Measurements from ENCODE around the gene ADAM12. TPM values are rescaled to one million over a fixed set of nuclear protein-coding genes. Genes with fewer than 3 reads are reported as not detected.

Gene ADAM12
- polyA plus RNA-seq, 3 donors: 19.7 to 23.0 (median 22.8) TPM

DNA sequence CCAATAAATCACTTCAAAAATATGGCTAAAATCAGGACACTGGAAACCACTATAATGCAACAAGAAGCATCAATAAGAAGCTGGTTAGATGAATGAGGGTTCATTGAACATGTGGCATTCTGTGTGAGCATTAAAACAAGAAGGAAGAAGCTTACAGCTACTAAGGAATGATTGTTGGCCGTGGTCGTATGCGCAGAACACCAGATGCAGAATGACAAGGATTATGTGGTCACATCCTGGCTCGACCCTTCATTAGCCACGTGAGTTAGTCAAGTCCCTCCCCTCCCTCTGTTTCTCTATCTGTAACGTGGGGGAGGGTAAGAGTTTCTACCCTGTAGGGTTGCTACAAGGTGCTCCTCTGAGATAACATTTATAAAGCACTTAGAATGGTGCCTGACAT is 174.3 kb downstream of the ADAM12 start:
- DNase-seq: no peak

DNA sequence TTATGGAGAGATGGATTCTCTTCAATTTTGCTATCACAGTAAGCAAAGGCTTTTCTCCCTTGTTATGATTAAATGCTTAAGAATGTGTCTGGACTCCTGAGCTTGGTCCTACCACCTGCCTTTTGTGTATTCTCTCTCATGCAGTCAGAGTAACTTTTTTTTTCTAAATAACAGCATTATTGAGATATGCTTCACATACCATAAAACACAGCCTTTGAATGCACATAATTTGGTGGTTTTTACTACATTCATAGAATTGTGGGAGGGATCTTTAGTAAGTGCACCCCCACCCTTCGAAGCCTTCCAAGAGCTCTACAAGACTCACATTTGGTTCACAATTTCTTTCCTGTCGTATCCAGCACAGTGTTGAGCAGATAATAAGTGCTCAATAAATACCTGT is 175.5 kb downstream of the ADAM12 start:
- no peak for DNase-seq

DNA sequence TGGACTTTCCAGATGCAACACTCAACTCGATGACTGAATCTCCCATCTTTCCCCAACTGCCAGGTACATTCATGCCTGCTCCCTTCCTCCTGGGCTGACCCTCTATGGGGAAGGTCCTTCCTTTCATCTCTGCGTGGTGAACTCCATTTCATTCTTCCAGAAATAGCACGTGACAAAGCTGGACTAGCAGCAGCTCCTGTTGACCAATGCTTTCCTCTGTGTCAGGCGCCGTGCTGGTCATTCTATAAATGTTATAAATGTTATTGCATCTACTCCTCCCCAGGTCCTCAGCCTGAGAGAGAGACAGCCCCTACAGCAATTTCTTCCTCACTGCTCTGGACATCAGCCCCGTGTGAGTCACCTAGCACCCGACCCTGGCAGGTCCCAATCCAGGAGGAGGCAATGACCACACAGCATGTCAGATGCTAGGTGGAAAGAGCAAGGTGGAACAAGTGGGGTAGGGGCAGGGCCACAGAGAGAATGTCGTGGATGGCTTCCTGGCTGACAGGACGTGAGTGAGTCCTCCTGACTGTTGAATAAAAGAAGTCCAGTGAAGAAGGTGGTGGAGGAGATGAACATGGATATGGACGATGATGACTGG is 178.1 kb downstream of the ADAM12 start:
- no peak for DNase-seq

DNA sequence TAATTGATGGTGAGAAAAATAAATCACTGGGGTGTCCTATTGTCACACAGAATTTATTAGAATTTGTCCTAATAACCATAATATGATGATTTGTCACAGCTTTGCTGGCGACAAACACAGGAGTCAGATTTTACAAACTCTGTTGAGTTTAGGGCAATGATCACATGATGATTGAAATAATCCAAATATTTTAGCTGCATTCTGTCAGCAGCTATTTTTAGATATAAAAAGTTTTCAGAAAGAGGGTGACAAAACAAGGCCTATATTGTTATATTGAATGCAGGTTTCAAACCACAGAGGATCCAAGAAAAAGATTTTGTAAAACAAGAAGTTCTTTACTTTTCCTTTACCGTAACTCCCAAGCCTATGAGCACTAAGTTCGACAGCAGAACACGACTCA is 178.8 kb downstream of the ADAM12 start:
- DNase-seq: no peak

DNA sequence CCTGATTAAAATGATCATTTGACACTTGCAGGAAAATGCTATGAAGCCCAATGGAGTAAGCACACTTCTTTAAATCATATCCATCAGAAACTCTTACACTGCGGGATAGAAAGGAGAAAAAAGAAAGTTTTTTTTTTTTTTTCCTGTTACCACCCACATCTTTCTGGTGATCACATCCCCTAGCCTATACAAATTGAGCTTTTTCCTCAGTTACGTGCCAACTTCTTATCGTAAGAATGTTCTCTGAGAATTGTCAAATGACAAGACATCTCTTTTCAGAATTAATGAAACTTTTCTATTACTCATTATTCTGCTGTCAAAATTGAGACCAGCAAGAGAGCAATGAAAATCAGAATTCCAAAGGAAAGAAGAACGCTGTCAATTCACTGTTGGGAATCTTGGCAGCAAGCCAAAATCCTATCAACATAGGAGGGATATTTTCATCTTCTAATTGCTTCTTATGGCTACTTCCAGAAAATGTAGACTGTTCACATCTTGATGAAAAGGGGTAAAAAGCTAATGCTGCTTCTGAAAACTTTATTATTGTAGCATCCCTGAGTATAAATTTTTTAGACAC is 179.5 kb downstream of the ADAM12 start:
- no peak for DNase-seq

DNA sequence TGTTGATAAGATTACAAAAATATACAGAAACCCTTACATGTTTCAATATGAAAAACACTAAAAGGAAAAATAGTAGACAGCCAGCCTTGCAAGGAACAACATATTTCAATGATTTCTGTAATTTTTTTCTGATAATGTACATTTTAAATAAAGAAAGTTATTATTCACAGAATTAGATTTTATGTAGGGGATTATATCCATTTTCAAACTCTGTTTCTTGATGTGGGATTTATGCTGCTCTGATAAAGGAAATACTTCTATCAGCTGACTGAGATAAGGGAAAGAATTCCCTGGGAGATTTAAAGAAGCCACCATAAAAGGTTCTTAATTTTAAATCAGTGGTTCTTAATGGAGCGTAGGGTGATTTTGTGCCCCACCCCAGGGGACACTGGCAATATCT is 180.4 kb downstream of the ADAM12 start:
- DNase-seq: no peak

DNA sequence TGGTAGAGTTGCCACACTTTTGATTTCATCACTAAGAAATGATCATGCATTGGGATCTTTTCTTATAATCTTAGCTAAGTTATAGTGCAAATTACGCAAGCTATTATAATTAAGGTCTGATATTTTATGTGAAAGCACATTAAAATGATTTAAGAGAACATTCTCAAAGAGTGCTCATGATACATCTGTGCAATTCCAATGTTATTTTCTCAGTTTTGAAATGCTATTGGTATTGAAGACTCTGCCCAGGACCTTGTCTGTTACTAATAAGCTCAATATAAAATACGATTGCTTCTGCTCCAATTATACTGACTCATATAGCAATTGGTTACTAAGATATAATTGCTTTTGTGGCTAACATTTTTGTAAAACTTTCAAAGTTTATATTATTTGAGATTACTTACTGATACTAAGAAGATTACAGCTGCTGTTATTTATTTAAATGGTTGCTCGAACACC is 180.9 kb downstream of the ADAM12 start:
- no peak for DNase-seq

DNA sequence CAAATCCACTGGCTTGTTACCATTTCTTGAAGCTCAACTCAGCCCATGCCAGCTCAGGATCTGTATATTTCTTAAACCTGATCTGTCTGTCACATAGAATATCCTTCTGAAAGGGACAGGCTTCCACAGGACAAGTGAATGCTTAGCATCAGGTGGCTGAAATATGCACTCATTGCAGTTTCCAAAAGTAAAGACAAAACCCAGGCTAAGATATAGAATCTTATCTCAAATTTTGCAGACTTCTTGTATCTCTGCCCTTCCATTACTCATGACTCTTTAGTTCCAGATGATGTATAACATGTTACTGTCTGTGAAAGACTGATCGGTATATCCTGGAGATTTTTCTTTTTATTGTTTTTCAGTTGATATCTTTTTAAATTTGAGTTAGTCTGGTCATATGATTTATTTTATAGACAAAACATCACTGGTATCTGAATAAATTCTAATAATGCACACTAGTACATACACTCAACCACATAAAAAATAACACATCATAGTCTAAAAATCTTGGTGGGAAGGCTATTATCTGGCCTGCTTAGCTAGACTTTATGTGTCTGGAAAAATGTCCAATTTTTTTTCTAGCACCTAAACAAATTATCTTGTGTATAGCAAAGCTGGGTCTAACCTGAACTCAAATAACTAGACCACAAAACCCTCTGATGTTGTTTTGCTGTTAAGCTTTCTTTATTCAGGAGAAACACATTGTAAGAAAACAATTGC is 182.6 kb downstream of the ADAM12 start:
- no peak for DNase-seq

DNA sequence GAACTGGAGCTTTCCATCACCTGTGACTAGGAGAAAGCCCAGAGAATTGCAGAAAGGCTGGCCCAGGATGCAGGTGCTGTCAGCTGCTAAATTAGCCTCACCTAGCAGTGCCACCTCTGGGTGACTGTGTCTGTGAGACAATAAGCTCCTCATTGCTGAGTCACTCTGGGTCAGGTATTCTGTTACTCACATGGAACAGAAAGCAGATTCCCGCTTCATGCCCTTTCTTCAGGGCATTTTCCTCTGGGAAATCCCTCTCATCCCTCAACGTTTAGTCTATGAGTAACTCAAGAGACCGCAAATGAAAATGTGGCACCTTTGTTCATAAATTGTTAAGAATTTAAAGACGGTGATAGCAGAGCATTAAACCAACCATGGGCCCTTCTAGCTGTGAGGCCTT is 184.0 kb downstream of the ADAM12 start:
- DNase-seq: no peak

DNA sequence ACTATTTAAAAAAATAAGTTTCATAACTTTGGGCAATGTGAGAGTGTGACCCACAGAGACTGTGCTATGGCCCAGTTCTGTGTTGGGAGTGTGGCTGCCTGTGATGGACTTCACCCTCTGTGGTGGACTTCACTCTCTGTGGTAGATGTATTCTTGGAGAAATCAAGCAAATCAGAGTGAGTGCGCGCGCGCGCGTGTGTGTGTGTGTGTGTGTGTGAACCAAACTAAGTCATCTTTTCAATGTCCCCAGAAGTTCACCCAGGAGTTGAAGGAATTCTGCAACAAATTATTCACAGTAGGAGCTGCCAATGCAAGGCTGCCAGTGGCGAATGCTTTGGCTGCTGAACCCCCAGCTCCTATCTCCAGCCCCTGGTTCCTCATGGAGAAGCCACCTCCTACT is 184.5 kb downstream of the ADAM12 start:
- no peak for DNase-seq

DNA sequence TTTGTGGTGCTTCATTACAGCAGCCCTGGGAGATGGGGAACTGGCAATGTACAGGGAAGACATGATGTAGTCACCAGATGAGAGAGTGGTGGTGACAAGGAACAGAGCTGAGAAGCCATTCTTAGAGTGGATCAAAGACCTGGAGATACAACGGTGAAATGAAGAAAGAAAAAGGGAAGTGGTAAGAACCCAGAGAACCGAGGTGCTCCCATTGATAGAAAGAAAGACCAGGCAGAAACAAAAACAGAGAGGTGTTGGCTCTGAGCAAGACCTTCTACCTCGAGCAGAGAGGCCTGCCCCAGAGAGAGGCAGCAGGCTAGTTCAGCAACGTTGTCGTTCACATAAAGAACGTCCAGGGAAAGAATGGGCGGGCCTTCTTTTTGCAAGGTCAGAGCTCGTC is 186.7 kb downstream of the ADAM12 start:
- DNase-seq: no peak

DNA sequence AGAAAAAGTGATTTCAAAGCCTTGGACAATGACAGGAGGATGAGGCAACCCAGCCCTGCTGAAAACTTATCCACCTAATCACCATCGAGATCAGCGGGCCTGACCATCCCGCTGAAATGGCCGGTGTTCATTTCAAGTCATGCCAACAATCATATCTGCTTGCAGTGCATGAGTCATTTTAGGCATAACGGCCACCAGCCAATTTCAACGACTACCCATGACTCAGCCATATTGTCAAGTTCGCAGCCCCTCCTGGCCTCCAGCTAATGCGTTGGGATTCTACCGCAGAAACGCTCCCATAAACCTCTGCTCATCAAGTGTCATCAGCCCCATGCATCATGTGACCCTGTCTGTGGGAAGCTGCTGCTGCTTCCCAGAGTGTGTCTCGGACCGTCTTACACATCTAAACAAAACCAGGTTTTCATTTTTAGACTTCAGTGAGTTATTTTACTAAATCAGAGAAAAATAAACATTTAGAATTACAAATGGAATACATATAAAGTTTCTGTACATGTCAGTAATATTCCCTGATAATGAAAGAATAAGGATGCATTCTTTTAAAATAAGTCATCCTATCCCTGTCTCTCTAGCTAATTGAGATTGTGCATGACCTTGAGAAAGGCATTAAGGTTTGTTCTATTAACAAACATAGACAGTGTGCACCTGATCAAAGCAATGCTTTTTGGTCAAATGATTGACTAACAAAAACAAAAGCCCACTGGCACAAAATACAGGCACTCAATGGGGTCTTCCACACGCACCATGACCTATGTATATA is 188.9 kb downstream of the ADAM12 start:
- no peak for DNase-seq

DNA sequence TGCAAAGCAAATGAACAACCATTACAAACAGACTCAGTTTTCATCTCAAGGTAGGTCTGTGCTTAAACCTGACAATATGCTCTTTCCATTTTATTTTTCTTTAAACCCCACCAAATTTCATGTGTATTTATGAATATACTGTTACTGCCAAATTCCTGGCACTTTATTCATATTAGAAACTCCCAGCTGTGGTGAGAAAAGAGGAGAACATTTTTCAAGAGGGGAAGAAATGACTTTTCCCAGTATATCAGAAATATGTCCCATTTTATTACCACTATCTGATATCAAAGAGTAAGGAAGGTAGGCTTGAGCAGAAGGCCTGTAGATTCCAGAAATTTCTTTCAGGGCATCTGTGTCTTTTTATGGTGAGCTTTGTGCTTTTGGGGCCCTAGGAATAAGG is 189.6 kb downstream of the ADAM12 start:
- no peak for DNase-seq

DNA sequence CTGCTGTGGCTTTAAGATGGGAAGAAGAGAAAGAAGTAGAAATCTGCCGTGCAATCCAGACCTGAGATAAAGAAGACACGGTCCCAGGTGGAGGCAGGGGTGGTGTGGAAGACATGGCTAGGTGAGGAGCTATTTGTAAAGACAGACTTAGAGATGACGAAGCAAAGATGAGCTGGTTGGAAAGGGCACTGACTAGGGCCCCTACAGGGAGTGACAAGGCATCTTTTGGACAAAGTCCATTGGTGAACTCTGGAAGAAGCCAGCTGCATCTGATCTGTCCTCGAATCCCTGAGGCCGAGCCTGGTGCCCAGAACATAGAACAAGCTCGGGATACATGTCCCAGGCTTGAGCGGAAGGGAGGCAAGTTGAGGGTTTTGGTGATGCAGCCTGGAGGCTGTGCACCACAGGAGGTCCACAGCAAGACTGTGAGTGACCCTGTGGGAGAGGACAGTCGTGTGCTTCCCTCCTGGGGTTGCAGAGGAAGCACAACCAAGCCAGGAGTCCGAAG is 191.2 kb downstream of the ADAM12 start:
- DNase-seq: no peak

DNA sequence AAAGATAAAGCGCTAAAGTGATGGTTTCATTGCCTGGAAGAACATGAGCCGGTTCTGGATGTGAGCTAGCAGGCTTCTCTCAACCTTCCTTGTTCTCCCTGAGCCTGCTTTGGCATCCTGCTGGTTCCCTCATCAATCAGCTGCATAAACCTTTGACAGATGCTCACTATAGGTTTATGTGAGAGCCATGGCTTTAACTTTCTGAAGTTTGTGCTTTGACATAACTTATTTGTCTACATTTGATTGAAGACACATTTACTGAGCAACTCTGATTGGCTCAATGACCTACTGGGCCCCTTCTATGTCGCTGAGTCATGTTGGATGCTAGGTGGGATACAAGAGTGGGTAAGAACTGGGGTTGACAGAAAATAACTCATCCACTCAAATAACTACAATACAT is 192.0 kb downstream of the ADAM12 start:
- DNase-seq: no peak

DNA sequence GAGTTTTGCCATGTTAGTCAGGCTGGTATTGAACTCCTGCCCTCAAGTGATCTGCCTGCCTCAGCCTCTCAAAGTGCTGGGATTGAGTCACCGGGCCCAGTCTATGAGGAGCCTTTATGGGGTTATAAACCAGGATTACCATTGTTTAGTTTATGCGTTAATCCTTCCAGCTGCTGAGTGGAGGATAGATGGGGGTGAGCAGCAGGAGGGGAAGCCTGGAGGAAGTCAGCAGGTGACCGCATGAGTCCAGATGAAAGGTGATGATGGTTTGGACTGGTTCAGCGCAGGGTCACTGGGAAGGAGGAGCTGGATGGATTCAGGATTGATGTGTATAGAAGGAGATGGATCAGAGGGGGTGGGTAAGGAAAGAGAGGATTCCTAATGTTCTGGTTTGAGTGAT is 197.1 kb downstream of the ADAM12 start:
- no peak for DNase-seq

DNA sequence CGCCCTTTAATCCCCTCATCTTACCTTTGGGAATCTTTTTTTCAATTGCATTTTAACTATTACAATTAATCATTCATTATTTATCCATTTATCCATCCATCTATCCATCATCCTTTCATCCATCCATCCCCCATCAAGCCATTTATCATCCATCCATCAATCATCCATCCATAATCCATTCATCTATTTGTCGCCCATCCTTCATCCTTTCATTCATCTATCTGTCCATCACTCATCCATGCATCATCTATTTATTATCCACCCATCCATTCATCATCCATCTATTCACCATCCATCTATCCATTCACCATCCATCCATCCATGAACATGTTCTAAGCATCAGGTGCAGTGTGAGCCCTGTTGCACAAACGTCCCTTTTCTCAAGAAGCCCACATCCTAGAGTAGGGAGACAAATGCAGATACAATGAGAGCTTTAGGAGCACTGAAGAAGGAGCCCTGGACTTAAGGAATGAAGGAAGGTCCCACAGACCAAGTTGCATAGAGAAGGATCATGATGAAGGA is 199.5 kb downstream of the ADAM12 start:
- no peak for DNase-seq

DNA sequence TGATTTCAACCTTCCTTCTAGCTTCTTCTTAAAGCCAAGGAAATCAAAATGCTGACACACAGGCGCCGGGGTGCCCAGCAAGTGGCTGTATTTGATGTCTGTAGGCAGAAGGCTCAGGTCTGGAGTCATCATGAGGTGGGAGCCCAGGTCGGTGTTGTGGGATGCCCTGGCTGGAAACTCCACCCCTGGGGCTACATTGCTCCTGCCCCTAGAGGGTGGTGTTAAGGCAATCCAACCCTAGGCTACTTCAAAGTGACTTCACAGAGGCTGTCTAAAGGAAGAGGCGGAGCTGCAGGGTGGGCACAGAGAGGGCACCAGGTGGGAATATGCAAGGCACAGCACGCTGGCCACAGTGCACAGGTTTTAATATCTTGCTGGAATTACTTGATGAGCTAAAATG is 200.9 kb downstream of the ADAM12 start:
- DNase-seq: no peak

DNA sequence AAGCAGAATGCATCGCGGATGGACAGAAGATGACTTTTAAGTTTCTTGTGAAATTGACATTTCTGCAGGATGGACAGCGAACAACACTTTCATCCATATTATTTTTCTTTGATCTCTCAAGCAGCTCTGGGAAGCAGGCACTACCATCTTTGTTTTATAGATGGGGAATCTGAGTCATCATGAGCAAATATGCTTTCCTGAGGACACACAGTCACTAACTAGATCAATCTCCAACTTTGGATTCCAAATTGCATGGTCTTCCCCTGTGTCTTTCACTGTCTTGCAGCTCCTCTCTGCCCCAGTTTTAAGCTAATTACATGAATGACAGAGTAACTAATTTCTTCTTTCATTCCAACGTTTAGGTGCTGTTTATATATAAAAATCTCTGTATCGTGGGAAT is 201.5 kb downstream of the ADAM12 start:
- no peak for DNase-seq

DNA sequence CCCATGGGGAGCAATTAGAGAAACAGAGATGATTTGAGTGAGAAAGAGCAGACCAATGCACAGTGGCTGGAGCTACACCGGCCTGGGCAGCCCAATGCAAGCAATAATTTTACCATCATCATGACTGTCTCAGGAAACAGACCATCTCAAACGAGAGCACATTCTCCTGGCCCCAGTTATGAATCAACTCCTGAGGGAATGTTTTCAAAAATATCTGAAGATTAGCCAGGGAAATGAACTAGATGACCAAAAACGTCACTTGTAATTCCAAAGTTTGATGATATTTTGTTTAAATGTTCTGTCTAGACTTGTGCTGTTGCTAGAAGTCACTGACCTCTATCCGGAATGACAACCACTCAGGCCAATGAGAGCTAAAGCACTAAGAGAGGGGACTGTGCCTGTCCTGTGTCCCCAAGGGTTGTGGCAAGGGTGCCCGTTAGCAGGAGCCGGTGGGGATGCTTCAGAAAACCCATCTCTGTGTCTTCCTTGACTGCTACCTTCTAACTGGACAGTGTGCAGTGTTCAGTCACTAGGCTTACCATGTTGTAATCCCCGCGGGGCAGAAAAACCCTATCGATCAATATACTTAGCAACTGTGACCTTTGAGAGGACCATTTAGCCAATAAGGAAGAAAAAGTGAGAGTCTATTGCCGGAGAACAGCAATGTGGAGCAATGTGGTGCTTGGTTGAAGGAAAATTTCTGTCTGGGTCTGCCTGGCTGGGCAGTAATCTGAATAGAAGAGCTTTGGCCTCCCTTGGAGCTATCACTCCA is 202.4 kb downstream of the ADAM12 start:
- DNase-seq: no peak

DNA sequence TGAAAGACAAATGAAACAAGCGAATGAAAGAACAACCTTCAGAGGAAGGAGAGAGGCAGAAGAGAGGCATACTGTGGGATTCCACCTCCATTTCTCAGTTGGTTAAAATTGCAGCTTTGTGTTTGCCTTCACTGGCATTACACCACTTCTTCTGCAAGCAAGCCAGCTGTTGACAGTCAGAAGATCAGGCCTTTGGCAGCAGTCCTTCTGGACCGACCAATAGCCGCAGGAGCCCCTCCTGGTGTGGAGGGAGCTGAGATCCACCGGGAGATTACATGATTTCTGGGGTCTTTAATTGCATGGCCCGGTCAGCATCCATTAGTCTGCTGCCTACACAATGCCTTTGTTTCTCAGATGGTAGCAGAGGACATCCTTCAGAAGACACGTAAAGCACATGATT is 206.7 kb downstream of the ADAM12 start:
- no peak for DNase-seq

DNA sequence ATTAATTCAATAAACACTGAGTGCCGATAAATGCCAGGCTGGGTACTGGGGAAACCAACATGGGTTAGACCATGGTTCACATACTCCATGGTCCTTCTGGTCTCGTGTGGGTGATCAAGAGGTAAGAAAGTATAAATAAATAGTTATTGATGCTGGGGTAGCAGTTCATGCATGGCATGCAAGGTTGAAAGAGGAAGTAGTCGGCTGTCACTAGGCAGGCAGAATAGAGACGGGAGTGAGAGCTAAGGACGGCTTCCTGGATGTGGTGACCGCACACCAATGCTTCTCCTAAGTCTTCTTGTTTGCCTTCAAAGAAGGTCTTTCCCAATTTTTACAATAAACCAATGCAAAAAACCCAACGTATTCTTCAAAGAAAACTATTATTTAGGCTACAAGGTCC is 208.6 kb downstream of the ADAM12 start:
- no peak for DNase-seq

Data from renal pelvis (tissue), 4 donors.